DMS153 (cell line): ENCODE measurements around the gene AGTPBP1.

ENCODE experiments used
- DNase-seq: peaks from one replicate; lab custom pipeline; 2025; lab: John Stamatoyannopoulos, UW

The AGTPBP1 gene

DNA sequence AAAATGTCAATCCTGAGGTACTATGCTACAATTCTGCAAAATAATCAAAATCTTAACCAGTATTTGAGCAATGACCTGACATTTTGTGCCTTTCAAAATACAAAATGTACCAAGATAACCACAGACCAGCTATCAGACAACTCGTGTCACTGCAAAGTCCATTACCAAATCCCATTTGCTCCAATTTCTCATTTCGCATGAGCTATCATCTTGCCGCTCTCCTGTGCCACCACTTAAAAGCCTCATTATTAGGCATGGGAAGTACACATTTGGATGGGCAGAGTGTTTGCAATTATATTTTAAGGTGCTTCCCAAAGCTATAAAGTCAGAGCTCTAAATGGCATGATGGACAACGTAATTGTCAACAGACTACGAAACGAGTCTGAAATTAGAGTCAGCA, 205.2 kb downstream of the AGTPBP1 start:
- DNase-seq: no peak

DNA sequence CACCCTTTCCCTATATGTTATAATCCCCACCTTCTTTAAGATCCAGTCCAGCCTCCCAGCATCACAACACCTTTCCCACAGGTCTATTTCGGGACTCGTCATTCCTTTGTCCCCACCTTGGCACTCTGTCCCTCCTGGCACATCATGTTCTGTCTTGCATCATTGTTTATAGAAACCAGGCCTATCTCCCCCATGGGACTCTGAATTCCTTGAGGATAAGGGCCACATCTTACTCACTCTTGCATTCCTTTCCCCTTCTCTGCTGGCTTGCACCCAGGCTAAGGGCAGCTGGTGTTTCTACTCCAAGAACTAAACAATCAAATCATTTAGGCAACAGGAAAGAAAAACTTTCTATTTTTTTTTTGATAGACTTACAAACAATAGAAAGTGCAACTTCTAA, 205.7 kb downstream of the AGTPBP1 start:
- DNase-seq: no peak

DNA sequence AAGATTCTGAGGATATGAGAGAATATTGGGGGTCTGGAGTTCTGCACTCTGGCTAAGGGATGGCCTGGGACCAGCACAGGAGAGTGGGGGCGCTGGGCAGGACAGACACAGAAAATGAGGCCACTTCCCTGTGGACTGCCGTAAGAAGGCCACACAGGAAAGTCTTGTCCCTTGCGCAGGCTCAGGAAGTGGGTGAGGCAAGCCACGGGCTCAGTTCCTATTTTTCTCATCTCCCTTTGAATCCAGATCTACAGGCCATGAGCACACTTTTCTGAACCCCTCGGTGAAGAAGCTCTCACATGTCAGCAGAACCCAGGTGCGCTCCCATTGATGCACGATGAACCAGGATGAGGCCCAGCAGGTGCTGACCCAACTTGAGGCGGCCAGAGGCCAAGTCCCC, 207.4 kb downstream of the AGTPBP1 start:
- no peak for DNase-seq

DNA sequence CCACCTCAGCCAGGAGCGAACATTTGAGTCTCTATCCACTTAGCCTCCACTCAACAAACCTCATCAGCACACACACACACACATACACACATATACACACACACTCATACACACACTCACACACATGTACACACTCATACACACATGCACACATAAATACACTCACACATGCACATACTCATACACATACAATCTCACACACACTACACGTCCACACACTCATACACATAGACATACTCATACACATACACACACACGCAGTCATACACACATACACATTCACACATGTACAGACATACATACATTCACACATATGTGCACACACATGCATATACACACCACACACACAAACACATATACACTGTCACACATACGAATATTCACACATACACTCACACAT, 208.2 kb downstream of the AGTPBP1 start:
- no peak for DNase-seq

DNA sequence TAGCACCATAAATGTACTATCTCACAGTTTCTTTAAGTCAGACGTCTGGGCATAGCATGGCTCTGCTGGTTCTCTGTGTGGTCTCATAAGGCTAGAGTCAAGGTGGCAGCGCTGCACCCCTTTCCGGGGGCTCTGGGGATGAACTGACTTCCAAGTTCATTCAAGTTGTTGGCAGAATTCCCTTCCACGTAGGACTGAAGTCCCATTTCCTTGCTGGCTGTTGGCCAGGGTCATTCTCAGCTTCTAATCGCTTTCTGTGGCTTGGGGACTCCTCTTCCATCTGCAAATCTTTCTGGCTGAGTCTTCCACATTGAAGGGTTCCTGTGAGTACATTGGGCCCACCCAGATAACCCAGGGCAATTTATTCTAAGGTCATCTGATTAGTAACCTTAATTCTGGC, 211.0 kb downstream of the AGTPBP1 start:
- DNase-seq: no peak

DNA sequence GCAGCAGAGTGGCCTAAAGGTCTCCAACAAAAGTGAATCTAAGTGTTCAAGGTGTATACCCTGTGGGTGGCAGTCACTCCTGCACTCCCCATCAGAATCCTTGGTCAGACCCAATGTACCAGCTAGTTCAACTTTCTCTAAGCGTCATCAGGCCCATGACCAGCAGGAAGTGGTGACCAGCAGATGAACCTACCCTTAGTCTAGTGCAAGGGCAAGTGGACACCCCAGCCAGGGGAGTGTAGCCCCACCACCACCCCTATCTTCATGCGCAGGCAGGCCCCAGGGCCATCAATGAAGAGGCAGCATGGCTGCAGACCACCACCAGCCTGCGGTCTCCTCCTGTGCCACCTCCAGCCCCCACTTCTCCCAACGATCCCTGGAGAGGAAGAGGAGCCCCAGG, 213.1 kb downstream of the AGTPBP1 start:
- no peak for DNase-seq

DNA sequence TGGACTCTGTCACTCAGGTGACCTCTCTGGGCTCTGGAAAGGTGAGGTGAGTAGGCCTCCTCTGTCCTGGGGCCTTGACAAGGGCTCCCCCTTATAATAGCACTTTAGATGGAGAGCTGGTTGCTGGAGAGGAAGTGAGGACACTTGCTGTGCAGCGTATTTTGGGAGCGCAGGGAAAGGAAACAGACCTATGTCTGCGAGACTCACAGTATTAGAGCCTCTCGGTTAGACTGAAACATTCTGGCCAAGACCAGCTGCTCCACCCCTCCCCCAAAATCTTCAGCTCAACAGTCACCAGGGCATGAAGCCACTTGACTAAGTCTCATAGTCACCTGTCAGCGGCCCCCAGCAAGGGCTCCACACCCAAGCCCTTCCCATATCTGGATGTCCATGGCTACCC, 213.6 kb downstream of the AGTPBP1 start:
- DNase-seq: no peak

DNA sequence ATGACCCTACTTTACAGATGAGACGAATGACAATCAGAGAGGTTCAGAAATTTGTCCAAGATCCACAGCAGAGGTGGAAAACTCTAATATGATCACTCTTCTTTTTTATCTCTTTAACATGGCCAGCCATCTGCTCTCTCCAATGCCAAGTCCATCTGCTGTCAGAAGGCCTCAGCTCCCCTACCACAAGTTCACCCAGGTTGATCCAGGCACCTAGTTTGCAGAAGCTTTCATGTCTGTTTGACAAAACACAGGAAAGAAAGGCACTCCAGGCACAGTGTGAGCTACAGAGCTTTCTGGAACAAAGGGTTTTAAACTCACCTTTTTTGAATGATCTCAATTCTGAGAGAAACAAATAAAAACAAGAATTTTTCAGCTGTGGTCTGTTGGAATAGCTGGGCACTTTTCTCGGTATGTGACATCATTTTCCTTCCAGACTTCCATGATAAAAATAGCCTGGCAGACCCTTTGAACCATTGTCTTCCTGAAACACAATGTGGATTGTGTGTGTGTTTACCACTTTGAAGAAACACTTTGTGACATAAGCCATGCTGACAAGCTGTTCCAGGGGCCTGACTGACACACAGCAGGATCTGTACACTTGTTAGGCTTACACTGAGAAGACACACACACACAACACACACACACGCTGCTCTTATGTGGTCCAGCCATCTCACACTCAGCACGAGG, 214.3 kb downstream of the AGTPBP1 start:
- no peak for DNase-seq

DNA sequence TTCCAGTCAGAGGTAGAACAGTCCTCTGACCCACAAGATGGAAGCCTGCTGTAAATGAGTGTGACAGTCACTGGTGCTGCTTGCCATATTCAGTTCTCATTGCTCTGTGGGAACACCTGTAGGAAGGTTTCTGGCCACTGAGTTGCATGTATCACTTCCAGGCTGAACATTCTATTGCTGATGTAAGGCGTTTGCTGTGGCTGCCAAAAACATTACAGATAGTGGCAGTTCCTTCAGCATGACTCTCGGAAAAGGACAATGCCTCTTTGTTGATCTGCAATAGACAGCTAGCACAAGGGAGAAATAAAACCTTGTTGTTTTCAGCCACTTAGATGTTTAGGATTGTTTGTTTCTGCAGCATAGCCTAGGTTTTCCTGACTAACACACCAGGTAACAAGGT, 217.2 kb downstream of the AGTPBP1 start:
- DNase-seq: no peak

DNA sequence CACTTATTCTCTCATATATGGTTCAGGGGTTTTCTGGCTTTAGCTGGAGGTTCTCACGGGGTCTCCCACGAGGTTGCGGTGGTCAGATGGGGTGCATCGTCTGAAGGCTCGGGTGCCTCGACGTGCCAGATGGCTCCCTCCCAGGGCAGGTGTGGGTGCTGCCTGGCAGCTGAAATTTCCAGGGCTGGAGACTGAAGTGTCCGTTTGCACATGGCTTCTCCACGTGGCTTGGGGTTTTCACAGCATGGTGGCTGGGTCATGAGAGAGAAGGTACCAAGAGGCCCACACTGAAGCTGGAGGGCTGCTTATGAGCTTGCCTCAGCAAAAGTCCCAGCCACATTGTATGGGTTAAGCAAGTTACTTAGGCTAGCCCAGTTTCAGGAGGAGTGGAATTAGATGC, 218.6 kb downstream of the AGTPBP1 start:
- no peak for DNase-seq

DNA sequence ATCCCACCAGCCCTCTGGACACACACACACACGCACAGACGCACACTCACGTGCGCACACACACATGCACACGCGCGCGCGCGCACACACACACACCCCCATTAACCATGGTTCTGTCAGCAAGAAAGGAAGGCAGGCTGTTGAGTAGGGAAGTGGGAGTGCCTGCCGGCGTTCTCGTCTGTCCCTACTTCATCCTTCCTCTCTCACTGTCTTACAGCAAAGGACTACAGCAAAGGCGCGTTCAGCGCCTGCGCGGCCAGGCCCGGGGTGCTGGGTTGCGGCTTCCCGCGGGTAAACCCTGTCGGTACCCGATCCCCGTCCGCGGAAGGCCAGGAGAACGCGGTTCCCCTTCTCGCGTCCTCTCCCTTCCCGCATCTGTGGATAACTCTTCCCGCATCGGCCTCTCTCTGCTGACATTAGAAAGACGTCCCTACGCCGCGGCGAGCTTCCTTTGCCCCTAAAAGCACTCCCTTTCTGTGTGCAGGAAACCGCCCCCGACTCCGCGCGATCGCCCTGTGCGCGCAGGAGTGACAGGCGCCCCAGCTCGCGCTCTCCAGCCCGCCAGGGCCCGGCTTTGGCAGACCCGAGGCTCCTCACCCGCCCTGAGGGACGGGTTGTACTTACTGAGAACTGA, 219.2 kb downstream of the AGTPBP1 start:
- DNase-seq: peak; percentile 30

DNA sequence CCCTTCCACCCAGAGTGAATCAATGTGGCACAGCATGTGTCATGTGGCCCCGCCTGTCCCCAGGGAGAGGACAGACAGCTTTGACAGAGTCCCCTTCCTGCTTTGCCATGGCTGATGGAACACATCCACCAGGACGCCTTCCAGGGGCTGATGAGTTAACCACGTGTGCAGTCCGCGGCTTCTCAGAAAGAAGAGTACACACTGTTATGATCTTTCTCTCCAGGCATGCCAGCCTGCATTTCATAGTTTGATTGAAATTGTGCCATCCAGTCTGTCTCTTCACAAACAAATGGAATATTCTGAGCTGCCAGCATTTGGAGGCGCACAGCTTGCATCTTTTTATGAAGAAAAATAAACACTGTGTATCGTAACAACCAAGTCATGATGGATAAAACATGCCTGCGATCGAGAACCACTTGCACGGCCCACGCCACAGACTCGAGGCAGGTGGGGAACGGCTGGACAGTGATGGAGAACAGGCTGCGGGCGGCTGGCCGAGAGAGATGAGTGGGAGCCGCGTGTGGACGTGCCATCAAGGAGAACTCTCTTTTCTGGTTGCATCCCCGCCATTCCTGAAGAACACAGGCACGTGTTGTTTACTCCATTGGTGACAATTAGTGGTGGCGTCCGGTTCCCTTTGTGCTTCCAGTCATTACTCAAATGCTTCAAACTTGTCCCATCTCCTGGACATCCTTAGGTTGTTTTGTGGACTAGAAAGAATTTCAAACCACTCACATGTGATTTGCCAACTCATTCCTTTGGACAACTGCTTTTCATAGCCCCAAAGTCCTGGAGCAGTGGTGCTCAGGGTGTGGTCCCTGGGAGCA, 220.2 kb downstream of the AGTPBP1 start:
- no peak for DNase-seq

DNA sequence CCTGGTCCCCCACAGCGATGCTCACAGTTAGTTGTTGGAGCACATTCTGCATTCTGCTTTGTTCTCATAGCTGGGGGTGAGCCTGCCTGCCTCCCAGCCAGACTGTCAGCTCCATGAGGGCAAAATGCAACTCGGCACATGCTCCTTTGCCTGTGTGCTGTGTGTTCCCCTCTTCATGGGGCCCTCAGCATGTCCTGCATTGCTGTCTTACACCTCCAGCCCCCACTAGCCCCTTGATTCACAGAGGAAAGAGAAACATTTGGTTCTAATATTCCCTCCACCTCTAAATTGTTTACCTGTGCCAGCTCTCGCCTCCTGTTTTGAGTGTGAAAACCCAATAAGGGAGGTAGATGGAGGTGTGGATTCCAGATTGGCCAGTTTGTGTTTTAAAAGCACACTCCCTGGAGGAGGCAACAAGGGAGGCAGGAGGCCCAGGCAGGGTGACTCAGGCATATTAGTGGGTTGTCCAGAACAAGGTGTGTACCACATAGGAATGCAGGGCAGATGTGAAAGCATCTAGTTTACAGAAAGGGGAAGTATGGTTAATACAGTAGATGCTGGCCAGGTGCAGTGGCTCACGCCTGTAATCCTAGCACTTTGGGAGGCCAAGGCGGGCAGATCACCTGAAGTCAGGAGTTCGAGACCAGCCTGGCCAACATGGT, 224.6 kb downstream of the AGTPBP1 start:
- no peak for DNase-seq

DNA sequence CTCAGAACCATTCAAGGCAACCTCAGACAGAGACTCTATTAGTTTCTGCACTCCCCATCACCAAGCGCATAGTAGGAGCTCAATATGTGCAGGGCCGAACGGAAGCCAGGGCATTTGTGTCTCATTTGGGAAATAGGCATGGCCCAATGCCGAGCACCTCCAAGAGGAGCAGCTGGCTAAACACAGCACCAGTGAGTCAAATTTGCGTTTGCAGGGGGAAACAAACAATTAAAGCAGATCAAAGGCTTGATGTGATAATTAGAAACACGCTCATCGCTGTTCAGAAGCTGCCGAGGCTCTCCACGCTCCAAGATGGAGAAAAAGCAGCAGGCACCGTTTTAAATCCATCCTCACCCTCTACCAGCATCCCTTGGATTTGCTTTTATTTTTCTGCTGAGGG, 225.3 kb downstream of the AGTPBP1 start:
- DNase-seq: no peak

DNA sequence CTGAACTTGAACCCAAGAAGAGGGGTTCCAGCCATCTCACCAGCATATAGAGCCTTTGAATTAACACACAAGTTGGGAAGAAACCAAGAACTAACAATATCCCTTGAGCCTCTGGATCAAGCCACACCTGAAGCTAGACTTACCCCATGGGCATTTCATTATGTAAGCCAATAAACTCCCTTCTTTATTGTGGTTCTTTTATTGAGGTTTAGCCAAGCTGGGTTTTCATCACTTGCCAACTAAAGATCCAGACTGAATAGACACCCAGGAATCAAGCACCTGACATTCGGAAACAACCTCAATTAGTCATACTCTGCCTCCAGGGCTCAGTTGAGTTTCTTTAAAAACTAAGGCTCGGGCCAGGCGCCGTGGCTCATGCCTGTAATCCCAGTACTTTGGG, 226.7 kb downstream of the AGTPBP1 start:
- DNase-seq: no peak

DNA sequence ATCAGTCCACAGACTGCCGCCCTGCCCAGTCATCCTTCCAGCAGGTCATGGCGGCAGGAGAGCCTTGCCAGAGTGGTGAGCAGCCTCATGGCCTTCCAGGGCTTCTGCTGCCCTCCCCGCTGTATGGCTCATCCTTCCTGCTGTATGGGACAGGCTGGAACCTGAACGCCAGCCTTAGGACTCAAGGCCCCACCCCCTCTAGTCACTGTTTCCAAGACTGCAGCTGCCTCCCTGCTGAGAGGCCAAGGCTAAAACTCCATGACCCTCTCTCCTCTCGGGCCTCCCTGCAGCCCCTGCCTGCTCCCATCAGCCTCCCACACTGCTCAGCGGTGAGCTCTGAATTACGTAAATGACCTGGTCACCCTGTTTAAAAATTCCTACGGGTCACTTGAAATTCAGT, 227.5 kb downstream of the AGTPBP1 start:
- no peak for DNase-seq

DNA sequence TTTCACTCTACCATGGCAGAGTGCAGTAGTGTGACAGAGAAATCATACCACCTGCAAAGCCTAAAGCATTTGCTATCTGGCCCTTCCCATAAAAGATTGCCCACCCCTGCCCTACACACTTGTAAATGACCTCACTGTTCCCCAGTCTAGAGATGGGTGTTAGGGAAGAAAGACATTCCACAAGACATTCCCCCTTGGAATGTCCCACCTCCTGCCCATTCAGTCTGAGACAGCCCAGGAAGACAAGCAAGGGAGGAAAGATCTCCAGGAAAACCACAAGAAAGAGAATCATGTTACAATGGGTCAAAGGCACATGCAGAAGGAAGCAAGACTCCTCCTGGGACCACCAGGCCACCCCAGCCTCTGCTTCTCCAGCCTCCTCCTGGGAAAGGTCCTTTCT, 230.0 kb downstream of the AGTPBP1 start:
- DNase-seq: no peak

DNA sequence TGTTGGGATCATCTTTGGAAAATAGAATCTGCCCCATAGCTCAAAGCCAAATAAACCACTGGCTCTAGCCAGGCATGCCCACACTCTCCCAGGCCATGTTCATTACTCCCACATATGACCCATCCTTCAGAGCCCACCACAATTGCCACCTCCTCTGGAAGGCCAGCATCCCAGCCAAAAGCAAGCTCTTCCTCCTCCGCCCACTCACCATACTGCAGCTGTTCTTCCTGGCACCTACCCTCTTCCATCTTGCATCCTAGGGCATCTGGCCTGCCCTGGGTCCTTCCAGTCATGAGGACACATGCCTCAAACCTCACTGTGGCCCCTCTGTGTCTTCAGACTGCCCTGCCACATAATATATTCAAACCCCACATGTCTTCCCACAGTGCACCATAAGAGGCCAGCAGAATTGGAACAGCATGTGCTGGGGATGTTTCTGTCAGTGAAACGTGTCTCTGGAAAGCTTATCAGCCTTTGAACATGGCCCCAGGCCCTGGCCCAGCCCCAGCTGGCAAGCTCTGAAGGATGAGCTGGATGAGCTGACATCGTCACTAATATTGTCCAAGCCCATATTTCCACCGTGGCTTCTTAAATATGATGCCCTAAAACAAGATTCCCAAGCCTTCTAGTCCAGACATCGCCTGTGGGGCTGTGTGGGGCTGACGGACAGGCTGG, 230.8 kb downstream of the AGTPBP1 start:
- no peak for DNase-seq

DNA sequence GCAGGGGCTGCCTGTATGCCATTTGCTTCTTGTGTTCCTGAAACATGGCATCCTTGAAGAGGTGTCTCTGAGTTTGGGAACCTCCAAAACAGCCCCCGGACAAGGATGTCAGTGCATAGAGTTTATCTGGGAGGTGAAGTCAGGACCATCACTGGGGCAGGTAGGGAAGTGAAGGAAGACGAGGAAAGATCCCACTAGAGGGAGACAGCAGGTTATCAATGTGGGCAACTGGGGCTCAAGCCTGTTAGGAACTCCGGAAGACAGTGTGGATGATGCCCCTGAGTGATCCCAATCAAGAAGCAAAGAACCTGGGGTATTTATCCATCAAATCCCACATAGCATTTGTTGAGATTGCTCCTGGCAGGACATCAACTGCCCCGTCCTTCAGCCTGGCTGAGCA, 233.1 kb downstream of the AGTPBP1 start:
- no peak for DNase-seq

DNA sequence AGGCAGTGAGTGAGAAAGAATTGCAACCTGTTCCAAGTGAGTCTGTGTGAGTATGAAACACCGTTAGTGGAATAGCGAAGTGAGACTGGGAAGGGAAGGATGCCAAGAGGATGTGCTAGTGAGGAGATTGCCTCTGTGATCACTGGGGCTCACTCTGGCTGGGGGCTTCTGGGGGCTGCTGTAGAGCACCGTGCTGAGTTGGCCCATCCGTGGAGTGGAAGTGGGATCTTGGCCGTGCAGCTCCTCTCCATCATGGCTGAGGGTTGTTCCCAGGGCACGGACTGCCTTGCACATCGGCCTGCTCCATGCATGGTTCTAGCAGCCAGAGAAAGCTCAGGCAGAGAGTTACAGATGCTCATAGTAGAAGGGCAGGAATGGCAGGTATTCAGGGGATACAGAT, 236.1 kb downstream of the AGTPBP1 start:
- DNase-seq: no peak

DNA sequence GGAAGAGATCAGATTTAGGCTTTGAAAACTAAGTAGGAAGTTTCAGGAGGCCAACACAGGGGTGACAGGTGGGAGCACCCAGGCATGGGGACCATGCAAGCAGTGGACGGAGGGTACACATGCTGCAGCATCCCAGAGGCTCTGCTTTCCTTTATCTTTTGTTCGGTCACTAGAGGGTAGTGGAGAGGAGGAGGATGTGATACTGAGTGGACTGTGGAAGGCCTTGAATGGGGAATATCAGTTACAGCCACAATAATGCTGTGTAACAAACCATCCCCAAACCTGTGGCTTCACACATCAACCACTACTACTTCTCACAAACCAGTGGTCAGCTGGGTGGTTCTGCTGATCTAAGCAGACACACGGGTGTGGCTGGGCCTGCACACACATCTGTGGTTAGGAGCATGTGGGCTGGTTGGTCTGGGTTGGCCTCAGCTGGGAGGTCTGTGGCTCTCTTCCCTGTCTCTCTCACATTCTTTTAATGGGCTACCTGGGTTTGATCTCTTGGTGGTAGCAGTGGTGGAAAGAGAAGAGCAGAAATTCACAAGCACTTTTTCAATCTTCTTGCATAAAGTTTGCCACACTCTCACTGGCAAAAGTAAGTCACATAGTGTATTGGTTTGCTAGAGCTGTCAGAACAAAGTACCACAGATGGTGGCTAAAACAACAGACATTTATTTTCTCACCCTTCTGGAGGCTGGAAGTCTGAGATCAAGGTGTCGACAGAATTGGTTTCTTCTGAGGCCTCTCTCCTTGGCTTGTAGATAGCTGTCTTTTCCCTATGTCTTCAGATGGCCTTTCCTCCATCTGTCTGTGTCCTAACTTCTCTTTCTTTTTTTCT, 238.7 kb downstream of the AGTPBP1 start:
- DNase-seq: no peak
